Lung (tissue), 12 donors: ENCODE data around the gene HBQ1. TPM values are rescaled to one million over a fixed set of nuclear protein-coding genes. Genes with fewer than 3 reads are reported as not detected.
"Not testable (repeated sequence)": the region's sequence is repeated elsewhere in the genome, so short reads cannot be mapped to it uniquely, and the experiment has no call there.

Experiments
- ATAC-seq: fragments of 200-7000 bp; cut with Tn5 transposase; one replicate; pipeline ENCODE4 v1.9.1; 2020; ENCODE audit warnings: moderate number of reproducible peaks; ENCODE audit not compliant: insufficient read depth, low FRiP score
- DNase-seq, 3 donors: peaks; one replicate each; pipeline ENCODE4 v3.0.0-alpha.2; 2013 to 2017
- H3K27ac ChIP-seq, 2 donors: one replicate each; pipeline ENCODE4 v1.5.1; 2013; ENCODE audit warnings: mild to moderate bottlenecking in 2 of 2, moderate library complexity in 2 of 2, control low read depth in 1 of 2, inconsistent platforms in 1 of 2, low read depth in 1 of 2, low read length in 1 of 2
- H3K27me3 ChIP-seq, 3 donors: one replicate each; pipeline ENCODE4 v1.5.1; 2013; ENCODE audit warnings: low read length in 2 of 3; ENCODE audit not compliant: control insufficient read depth in 3 of 3, insufficient read depth in 3 of 3
- H3K36me3 ChIP-seq, 4 donors: one replicate each; pipeline ENCODE4 v1.5.1; 2013; ENCODE audit warnings: low read length in 4 of 4, mild to moderate bottlenecking in 1 of 4, moderate library complexity in 1 of 4; ENCODE audit not compliant: control insufficient read depth in 4 of 4, insufficient read depth in 4 of 4
- H3K4me1 ChIP-seq, 5 donors: one replicate each; pipeline ENCODE4 v1.5.1; 2013; ENCODE audit warnings: low read length in 5 of 5, mild to moderate bottlenecking in 2 of 5, moderate library complexity in 1 of 5; ENCODE audit not compliant: control insufficient read depth in 5 of 5, insufficient read depth in 5 of 5
- H3K4me3 ChIP-seq: one replicate; pipeline ENCODE4 v1.5.1; 2013; ENCODE audit warnings: mild to moderate bottlenecking, control low read depth, moderate library complexity
- H3K9ac ChIP-seq, 2 donors: one replicate each; pipeline ENCODE4 v1.5.1; 2013; ENCODE audit warnings: low read length in 2 of 2, control low read depth in 1 of 2; ENCODE audit not compliant: insufficient read depth in 1 of 2
- H3K9me3 ChIP-seq, 4 donors: one replicate each; pipeline ENCODE4 v1.5.1; 2013; ENCODE audit warnings: low read length in 3 of 4, mild to moderate bottlenecking in 1 of 4, moderate library complexity in 1 of 4; ENCODE audit not compliant: control insufficient read depth in 4 of 4, insufficient read depth in 3 of 4
- WGBS, 2 donors: extraction: QIAGEN DNeasy Blood & Tissue Kit; methylation state at CpG; one replicate each; pipeline ENCODE4 v1.1.7; 2013; 5-methylcytosine and 5-hydroxymethylcytosine counted together
- polyA plus RNA-seq, 2 donors: library from polyadenylated mRNA; stranded (reverse); fragments of 200-250 nt; gene quantifications; one replicate each; pipeline ENCODE4 v1.2.1, GENCODE V29; 2013
- total RNA-seq, 2 donors: library from RNA; depleted of rRNA in 1 of 2; stranded (reverse); fragments of >200 nt in 1 of 2; gene quantifications; one replicate each; pipeline ENCODE4 v1.2.1, GENCODE V29; 2014 to 2021
- TF ChIP-seq, protein P1 (sequence below): IDR thresholded peaks from 2 replicates; pipeline ENCODE4 v1.5.1; 2012; ENCODE audit warnings: mild to moderate bottlenecking; ENCODE audit errors: control extremely low read depth, extremely low read depth
- donor health status: control.
- donor health status: control.
- donor health status: Bipolar disorder and iron deficiency.
- donor health status: healthy.
- donor health status: DM: yes; HTN: yes; CAD: no.

The HBQ1 gene
- total and polyA plus RNA-seq, 4 donors = 0.35 to 2.3 TPM; not detected in 2

GRCh38 chr16:194516-194915 lies 14.3 kb downstream of the HBQ1 start:
- no peak for ATAC-seq
- H3K27ac ChIP-seq = no peak overlapping the region
- no peak overlapping the region for H3K4me3 ChIP-seq
- TF ChIP-seq, protein P1, sequence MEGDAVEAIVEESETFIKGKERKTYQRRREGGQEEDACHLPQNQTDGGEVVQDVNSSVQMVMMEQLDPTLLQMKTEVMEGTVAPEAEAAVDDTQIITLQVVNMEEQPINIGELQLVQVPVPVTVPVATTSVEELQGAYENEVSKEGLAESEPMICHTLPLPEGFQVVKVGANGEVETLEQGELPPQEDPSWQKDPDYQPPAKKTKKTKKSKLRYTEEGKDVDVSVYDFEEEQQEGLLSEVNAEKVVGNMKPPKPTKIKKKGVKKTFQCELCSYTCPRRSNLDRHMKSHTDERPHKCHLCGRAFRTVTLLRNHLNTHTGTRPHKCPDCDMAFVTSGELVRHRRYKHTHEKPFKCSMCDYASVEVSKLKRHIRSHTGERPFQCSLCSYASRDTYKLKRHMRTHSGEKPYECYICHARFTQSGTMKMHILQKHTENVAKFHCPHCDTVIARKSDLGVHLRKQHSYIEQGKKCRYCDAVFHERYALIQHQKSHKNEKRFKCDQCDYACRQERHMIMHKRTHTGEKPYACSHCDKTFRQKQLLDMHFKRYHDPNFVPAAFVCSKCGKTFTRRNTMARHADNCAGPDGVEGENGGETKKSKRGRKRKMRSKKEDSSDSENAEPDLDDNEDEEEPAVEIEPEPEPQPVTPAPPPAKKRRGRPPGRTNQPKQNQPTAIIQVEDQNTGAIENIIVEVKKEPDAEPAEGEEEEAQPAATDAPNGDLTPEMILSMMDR = no peak
- H3K4me1 ChIP-seq = no peaks in the 10 kb centered on the region
- H3K36me3 ChIP-seq = peaks cover 43 to 65% (median 44%) of the 10 kb centered on the region in 4 donors
- no peaks in the 10 kb centered on the region for H3K27me3 ChIP-seq
- H3K9me3 ChIP-seq = no peaks in the 10 kb centered on the region
- WGBS, 2 donors = 91 to 97% methylated on average over 6 of the region's 6 CpGs
- no peak for DNase-seq
- H3K9ac ChIP-seq = no peak overlapping the region

GRCh38 chr16:200388-200787 lies 20.1 kb downstream of the HBQ1 start:
- Histone ChIP-seq H3K4me1 (no peaks in the 10 kb centered on the region), H3K9me3 (no peaks in the 10 kb centered on the region), H3K27ac (no peak overlapping the region), H3K9ac (no peak overlapping the region), H3K27me3 (no peaks in the 10 kb centered on the region), H3K36me3 (peaks cover 30 to 59% (median 42%) of the 10 kb centered on the region in 4 donors), H3K4me3 (no peak overlapping the region)
- 94 to 98% methylated on average over 5 of the region's 5 CpGs for WGBS, 2 donors
- TF ChIP-seq, protein P1 = no peak
- DNase-seq = no peak
- ATAC-seq = no peak

GRCh38 chr16:203246-203645 lies 23.0 kb downstream of the HBQ1 start:
- Histone ChIP-seq H3K4me1 (no peaks in the 10 kb centered on the region), H3K9ac (no peak overlapping the region), H3K9me3 (no peaks in the 10 kb centered on the region), H3K27ac (no peak overlapping the region), H3K4me3 (no peak overlapping the region), H3K27me3 (no peaks in the 10 kb centered on the region), H3K36me3 (peaks cover 38 to 58% (median 44%) of the 10 kb centered on the region in 4 donors)
- WGBS, 2 donors = 98 to 99% methylated on average over 4 of the region's 4 CpGs
- DNase-seq (no peak), ATAC-seq (no peak)
- TF ChIP-seq, protein P1 = no peak

- H3K27ac ChIP-seq, ATAC-seq, DNase-seq: not testable (repeated sequence)
Observed at GRCh38 chr16:204046-204445, 23.8 kb downstream of the HBQ1 start.

GRCh38 chr16:209359-209758 lies 29.1 kb downstream of the HBQ1 start:
- ATAC-seq, H3K9ac ChIP-seq, H3K9me3 ChIP-seq, H3K27ac ChIP-seq, H3K4me3 ChIP-seq, DNase-seq, H3K4me1 ChIP-seq, H3K27me3 ChIP-seq: not testable (repeated sequence)
- 90 to 98% methylated on average over 4 of the region's 4 CpGs for WGBS, 2 donors
- H3K36me3 ChIP-seq = peaks cover 23 to 43% (median 34%) of the 10 kb centered on the region in 4 donors

More at GRCh38 chr16:204046-204445, 23.8 kb downstream of the HBQ1 start:
- not testable (repeated sequence) for H3K9me3 ChIP-seq, H3K4me1 ChIP-seq, H3K9ac ChIP-seq, H3K27me3 ChIP-seq, H3K4me3 ChIP-seq
- H3K36me3 ChIP-seq = peaks cover 31 to 53% (median 40%) of the 10 kb centered on the region in 4 donors
- 97% methylated on average over 9 of the region's 9 CpGs for WGBS, 2 donors

- not testable (repeated sequence) for H3K27ac ChIP-seq, H3K4me3 ChIP-seq, H3K9me3 ChIP-seq, H3K4me1 ChIP-seq, DNase-seq, H3K27me3 ChIP-seq, ATAC-seq, H3K9ac ChIP-seq
- 94% methylated on average over 14 of the region's 14 CpGs for WGBS, 2 donors
- H3K36me3 ChIP-seq = peaks cover 15 to 42% (median 24%) of the 10 kb centered on the region in 4 donors
Observed at GRCh38 chr16:211631-212180, 31.4 kb downstream of the HBQ1 start.
